GM18520 (cell line): ENCODE results near the gene SCMH1.

Experiments
- ATAC-seq: cut with Tn5 transposase; IDR thresholded peaks from one replicate; pipeline ENCODE4 v1.9.1; 2021; ENCODE audit not compliant: unreplicated experiment

SCMH1 gene

DNA sequence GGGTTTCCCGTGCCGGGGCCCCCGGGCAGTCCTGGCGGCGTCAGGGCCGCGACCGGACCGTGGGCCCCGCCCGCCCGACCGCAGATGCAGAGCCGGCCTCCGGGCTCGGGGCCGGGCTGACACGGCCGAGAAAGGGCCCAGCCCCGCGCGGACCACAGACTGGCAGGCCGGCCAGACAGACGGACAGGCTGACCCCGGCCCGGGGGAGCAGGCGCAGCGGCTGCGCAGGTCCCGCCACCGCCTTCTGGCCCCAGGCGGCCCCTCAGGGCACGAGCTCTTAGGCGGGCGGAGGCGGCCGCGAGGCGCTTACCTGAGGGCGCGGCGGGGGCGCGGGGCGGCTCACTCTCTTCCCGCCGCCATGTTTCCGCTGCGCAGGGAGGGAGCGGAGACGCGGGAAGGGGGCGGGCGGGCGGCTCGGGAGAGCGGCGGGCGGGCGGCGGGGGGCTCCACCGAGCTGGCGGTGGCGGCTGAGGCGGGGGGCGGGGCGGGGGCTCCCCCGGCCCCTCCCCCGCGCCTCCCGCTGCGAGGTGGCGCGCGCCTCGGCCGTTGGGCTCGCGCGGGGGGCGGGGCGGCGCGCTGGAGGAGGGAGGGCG is at the start of gene SCMH1:
Gene SCMH1, minus strand, starts transcription at position 558 of the 593 bp plus-strand sequence. CDS start 56,173 bp downstream, outside the sequence.
- no peak for ATAC-seq

DNA sequence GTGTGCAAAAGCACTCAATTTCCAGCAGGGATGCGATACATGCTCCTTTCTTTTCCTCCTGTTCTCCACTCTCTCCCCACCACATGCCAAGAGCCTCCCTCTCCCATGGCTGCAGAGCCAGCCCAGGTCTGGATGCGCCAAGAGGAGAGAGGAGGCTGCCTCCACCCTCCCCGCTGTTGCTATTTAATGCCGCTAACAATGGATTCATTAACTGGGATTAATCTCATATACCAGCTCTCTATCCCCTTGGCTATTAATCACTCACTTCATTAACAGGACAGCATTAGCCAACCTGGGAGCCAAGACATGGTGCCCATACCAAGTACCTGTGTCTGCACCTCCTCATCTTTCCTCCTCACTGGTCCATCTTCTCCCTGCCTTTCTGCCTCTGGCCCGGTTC is 49.1 kb upstream of the SCMH1 start:
- no peak for ATAC-seq

DNA sequence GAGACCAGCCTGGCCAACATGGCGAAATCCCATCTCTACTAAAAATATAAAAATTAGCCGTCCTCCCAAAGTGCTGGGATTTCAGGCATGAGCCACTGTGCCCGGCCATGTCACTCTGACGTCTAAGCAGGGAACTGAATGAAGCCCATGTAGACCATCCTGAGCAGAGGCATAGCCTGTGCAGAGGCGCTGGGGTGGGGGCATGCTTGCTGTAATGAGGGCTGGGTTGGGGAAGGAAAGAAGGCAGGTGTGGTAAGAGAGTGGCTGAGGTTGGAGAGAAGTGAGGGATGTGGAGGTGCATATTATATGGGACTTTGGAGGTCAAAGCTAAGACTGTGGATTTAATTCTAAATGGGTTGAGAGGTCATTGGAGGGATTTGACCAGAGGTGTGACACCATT is 47.1 kb upstream of the SCMH1 start:
- ATAC-seq, result no peak

DNA sequence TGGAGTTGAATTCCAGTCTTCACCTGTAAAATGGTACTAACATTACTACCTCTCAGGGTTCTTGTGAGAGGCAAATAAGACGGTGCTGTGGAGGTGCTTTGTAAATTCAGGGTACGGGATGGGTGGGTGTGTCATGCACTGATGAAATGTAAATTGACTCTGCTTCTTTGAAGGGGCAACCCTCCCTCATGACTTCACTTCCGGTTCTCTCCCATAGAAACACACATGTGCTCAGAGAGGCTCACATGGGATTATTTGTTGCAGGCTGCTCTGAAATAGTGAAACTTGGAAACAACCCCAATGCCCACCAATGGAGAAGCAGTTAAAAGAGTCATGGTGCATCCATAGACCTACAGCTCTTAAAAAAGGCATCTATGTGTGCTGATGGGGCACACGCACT is 44.9 kb upstream of the SCMH1 start:
- ATAC-seq, result no peak

GRCh38 chr1:41286486-41286885 is 44.4 kb upstream of the SCMH1 start:
- ATAC-seq, result no peak

DNA sequence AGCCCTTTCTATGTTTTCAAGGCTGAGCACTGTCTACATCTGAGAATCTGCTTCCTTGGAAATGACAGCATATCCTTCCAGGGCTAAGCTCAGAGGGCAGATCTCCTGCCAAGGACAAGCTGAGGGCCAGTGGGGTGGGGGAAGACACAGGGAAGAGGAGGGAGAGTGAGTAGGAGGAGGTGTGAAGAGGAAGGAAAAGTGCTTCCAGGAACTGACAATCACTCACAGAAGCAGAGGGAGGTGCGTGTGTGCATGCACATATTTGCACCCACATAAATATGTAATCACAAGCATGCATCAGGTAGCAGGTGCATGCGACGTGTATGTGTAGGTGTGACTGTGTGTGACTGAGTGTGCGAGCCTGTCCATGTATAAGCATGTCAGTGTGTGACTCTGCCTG is 43.7 kb upstream of the SCMH1 start:
- no peak for ATAC-seq

DNA sequence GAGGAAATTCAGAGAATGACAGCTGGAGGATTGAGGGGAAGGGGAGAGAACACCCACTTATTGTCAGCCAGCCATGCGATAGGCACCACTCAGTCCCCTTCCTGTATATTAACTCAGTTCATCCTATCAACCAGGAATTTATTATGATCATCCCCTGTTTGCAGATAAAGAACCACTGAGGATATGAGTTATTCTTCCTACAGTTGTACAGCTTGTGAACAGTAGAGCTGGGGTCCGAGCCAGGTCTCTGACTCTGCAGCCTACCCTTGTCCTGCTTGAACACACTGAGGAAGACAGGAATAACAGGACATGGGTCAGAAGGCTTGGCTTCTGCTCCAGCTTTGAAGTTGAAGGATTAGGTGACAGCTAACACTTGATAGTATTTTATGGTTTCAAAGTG is 42.0 kb upstream of the SCMH1 start:
- ATAC-seq, result no peak

- no peak for ATAC-seq
These were observed 40.7 kb upstream of the SCMH1 start for GRCh38 chr1:41282679-41283317.

GRCh38 chr1:41281334-41281733 is 39.2 kb upstream of the SCMH1 start:
- no peak for ATAC-seq

DNA sequence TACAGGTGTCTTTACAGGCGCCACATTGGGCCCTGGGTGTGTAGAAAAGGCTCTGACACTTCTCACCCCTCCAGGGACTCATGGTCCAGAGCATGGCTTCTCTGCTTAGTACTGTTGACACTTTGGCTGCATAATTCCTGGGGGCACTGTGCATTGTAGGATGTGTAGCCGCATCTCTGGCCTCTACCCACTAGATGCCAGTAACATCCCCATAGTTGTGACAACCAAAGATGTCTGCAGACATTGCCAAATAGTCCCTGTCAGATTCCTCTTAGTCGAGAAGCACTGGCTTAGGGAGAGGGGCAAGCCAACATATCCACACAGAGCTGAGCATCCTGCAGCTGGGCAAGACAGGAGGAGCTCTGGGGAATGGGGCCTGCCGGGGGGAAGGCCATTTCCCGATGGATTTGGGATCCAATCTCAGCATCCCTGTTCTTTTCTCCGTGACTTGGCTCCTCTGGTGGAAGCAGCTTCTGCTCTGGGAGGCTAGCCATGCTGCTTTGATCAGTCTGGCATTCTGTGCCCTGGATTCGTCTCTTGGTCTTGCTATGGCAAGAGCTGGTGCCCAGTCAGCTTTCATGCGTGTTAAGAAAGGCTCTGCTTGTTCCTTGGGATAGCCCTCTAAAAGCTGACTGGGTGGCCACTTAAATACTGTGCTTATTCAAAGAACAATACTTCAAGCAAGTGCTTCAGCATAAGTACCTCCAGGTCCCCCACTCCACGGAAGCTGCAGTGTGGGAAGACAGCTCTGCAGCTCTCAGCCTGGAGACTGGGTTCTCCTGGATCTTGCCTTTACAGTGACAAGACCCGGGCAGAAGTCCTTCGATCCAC is 38.3 kb upstream of the SCMH1 start:
- no peak for ATAC-seq

DNA sequence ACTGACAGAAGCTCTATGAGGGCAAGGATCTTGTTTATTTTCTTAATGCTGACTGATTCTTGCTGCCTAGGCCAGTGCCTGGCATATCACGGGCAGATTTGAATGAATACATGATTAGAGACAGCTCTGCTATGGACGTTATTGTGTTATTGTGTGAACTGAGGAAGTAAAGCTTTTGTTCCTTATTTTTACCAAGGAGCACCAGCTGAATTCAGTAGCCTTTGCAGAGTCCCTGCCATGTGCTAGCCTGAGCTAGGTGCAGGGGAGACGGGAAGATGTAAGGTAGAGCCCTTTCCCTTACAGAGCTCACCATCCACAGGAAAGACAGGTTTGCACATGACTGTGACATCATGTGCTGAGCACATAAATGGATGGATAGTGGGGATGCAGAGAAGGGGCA is 36.0 kb upstream of the SCMH1 start:
- no peak for ATAC-seq

- ATAC-seq, result no peak
These were observed 35.4 kb upstream of the SCMH1 start for GRCh38 chr1:41277371-41277975.

GRCh38 chr1:41275831-41276230 is 33.7 kb upstream of the SCMH1 start:
- no peak for ATAC-seq

GRCh38 chr1:41274752-41275545 is 32.8 kb upstream of the SCMH1 start:
- ATAC-seq, result no peak

GRCh38 chr1:41272601-41273000 is 30.5 kb upstream of the SCMH1 start:
- no peak for ATAC-seq

GRCh38 chr1:41268154-41268770 is 26.2 kb upstream of the SCMH1 start:
- ATAC-seq, result no peak

DNA sequence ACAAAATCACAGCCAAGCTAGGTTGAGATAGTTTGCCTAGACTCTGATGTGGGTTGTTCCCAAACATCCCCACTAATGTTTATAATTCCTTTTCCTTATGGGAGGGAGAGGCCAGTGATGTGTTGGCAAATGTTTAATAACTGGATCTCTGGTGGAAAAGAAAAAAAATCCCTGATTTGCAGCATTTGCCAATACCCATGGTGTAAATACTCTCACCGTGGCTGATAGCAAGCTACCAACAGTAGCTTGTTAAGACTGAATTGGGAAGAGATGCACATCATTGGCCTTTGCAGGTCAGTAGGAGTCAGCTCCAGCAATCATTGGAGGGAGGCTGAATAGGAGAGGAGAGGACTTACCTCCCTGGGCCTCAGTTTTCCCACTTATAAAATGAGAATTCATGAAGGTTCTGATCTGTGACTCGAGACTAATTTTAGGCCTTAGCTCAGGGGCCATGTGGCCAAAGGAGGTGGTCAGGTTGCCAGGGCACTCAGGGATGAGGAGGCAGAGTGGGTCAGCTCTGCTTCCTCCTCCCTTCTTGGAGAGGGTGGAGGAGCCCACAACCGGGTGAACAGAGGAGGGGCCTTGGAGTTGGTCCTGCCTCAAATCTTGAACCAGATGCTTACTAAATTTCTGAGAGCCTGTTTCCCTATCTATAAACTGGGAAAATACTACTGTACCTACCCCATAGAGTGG is 20.0 kb upstream of the SCMH1 start:
- no peak for ATAC-seq

DNA sequence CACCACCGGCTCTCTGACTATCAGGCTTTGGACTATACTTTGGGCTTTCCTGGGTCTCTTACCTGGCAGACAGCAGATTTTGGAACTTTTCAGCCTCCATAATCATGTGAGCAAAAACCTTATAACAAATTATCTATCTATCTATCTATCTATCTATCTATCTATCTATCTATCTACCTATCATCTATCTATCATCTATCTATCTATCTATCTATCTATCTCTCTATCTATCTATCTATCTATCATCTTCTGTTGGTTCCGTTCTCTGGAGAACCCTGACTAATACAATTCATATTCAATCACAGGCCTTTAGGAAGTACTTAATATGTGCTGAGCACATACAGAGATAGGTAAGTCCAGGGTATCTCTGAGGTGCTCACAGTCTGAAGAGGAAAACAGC is 18.7 kb upstream of the SCMH1 start:
- ATAC-seq, result no peak

DNA sequence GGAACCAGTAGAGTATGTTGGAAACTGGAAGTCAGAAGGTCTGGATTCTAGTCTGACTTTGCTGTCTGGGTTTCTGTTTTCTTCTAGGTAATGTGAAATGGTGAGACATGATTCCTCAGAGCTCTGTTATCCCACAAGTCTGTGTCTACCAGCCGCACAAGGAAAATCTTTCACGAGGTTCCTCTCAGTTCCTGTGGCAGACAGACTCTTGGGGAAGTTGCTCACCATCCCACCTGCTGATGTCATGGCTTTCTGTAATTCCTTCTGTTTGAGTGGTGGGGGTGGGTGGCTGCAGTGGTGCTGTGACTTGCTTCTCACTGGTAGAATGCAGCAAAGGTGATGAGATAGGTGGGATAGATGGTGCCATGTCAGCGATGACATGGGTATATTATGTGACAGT is 17.1 kb upstream of the SCMH1 start:
- ATAC-seq, result no peak

GRCh38 chr1:41255978-41256377 is 13.9 kb upstream of the SCMH1 start:
- no peak for ATAC-seq
